GM13977 (cell line): Measurements from ENCODE around the gene GBE1.
"Not testable (repeated sequence)": the region's sequence is repeated elsewhere in the genome, so short reads cannot be mapped to it uniquely, and the experiment has no call there.

ENCODE experiments used
- DNase-seq: peaks from one replicate; pipeline ENCODE4 v3.0.0; 2012; ENCODE audit warnings: low spot score
- in situ Hi-C: fragments of 300-500 bp; cut with MboI; formaldehyde crosslinking; loops from one replicate; pipeline ENCODE4 v1.12.0; 2022; ENCODE audit warnings: low sequenced_read_pairs, low pct_unique_long_range_greater_than_20kb, mixed read lengths, inconsistent platforms; ENCODE audit not compliant: unreplicated experiment
- TF ChIP-seq, protein P1 (sequence below): IDR thresholded peaks from 2 replicates; pipeline ENCODE4 v1.5.1; 2012; ENCODE audit warnings: mild to moderate bottlenecking, control low read depth; ENCODE audit not compliant: insufficient read depth; ENCODE audit errors: extremely low read depth, missing control alignments

Gene GBE1

DNA sequence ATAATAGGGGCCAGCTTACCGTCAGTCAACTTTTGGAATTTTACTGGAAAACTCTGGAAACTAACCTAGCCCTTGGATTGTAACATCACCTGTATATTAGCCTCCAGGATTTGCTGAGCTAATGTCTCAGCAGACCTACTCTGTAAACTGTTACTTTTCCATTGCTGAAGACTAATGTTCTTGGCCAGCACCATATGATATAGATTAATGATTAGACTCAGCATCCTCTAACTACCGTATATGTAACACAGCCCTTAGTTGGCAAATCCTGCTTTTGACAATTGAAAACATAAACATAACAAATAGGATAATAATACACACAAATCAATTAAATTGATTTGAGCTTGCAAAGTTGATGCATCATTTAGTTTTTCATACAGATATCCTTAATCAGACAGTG lies 26.6 kb upstream of the GBE1 start:
- no peak for DNase-seq
- in situ Hi-C loops: no loop called here
- TF ChIP-seq, protein P1, sequence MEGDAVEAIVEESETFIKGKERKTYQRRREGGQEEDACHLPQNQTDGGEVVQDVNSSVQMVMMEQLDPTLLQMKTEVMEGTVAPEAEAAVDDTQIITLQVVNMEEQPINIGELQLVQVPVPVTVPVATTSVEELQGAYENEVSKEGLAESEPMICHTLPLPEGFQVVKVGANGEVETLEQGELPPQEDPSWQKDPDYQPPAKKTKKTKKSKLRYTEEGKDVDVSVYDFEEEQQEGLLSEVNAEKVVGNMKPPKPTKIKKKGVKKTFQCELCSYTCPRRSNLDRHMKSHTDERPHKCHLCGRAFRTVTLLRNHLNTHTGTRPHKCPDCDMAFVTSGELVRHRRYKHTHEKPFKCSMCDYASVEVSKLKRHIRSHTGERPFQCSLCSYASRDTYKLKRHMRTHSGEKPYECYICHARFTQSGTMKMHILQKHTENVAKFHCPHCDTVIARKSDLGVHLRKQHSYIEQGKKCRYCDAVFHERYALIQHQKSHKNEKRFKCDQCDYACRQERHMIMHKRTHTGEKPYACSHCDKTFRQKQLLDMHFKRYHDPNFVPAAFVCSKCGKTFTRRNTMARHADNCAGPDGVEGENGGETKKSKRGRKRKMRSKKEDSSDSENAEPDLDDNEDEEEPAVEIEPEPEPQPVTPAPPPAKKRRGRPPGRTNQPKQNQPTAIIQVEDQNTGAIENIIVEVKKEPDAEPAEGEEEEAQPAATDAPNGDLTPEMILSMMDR: no peak

DNA sequence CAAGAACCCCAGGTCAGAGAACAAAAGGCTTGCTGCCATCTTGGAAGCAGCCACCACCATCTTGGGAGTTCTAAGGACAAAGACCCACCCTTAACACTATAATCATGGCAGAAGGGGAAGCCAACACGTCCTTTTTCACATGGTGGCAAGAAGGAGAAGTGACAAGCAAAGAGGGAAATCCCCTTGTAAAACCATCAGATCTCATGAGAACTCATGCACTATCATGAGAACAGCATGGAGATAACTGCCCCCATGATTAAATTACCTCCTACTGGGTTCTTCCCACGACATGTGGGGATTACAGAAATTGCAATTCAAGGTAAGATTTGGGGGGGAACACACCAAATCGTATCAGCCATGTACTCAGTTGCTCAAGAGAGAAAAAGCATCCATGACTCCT lies 21.1 kb upstream of the GBE1 start:
- TF ChIP-seq, protein P1: no peak
- no peak for DNase-seq
- in situ Hi-C loops: no loop called here

DNA sequence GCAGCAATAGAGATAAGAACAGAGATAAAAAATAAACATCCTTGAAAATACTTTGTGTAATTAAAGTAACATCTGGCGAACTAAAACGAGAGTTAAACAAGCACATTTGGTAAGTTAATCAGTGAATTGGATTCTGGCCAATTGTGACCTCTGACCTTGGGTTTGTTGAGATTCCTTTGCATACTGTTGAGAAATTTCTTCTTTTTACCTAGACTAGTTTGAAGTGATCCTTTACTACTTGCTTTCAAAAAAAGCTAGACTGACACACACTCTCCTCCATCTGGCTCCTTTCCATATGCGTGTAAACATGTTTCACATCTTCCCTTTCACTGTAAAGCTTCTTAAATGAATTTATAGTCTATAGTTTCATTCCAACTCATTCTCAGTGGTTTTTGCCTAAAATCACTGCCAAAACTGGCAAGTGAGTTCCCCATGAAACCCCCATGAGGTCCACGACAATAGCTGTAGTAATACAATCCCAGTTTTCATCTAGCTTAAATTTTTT lies 17.3 kb upstream of the GBE1 start:
- no peak for DNase-seq
- in situ Hi-C loops: no loop called here
- TF ChIP-seq, protein P1: no peak

DNA sequence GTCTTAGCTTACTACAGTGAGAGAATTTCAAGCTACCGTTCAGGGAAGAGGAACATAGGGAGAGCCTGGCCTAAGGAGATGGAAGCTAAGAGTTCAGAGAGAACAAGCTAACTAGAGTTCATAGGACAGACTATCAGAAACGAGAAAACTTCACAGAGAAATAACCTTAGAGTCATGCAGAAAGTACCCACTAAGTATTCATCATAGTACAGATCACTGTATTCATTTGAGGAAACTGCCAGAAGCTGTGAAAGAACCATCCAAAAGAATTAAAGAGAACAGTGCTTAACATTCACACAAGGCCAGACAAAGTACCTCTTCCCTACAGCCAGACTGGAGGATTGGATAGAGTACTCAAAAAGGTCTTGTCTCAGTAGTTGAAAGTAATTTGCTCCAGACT lies 15.2 kb upstream of the GBE1 start:
- TF ChIP-seq, protein P1: no peak
- in situ Hi-C loops: no loop called here
- DNase-seq: no peak

DNA sequence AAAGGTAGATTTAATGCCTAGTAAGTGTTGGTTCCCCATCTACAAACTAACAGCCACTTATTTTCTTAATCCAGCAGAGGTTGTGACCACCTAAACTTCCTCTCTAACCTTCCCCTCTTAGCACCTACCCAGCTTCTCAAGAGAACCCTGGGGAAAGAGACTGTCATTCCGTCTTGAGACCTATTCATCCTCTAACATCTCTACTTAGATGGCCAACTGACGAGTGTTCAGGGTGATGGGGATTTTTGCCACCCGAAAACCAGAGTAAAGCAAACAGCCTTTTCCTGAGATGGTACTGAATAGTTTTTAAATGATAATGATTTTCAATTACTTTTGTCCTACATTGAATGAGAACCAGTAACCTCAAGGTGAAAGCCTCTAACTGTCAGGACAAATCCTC lies 9.3 kb upstream of the GBE1 start:
- TF ChIP-seq, protein P1: no peak
- in situ Hi-C loops: no loop called here
- DNase-seq: no peak

DNA sequence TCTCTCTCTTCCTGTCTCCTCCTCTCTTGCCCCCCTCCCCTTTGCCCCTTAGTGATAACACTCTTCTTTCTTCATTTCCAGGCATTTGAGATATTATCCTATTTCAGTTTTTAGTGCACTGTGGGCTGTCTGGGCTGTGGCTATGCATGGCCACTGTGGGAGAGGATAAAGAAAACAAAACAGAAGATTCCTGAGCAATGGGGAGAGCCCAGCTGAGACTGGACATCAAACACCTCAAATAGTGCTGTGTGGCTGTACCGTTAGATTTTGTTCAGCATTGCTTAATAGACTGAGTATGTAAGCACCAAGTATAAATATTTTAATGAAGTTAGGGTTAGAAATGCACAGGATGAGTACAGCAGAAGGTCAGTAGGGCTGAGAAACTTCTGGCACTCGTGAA lies 7.9 kb upstream of the GBE1 start:
- no peak for DNase-seq
- TF ChIP-seq, protein P1: no peak
- in situ Hi-C loops: no loop called here

DNA sequence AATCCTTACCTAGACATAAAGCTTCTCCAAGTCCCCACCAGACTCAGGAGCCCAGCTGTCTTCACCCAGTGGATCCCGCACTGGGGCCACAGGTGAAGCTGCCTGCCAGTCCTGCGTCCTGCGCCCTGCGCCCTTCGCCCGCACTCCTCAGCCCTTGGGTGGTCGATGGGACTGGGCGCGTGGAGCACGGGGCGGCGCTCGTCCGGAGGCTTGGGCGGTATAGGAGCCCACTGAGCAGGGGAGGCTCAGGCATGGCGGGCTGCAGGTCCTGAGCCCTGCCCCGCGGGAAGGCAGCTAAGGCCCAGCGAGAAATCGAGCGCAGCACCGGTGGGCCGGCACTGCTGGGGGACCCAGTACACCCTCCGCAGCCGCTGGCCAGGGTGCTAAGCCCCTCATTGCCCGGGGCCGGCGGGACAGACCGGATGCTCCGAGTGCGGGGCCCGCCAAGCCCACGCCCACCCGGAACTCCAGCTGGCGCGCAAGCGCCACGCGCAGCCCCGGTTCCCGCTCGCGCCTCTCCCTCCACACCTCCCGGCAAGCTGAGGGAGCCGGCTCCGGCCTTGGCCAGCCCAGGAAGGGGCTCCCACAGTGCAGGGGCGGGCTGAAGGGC lies 5.9 kb upstream of the GBE1 start:
- in situ Hi-C loops, DNase-seq: not testable (repeated sequence)
